Breast epithelium (tissue), 3 donors: Measurements from ENCODE around the gene RHOBTB1.

Source experiments
- CTCF ChIP-seq, 3 donors: fragments of 450-650 bp; IDR thresholded peaks; one replicate each; pipeline ENCODE4 v1.5.1; 2016 to 2017; ENCODE audit warnings: antibody characterized with exemption in 3 of 3, mild to moderate bottlenecking in 3 of 3, moderate library complexity in 3 of 3
- POLR2A ChIP-seq: fragments of 450-650 bp; IDR thresholded peaks from one replicate; pipeline ENCODE4 v1.6.1; 2016; ENCODE audit warnings: antibody characterized with exemption, mild to moderate bottlenecking, moderate library complexity
- POLR2AphosphoS5 ChIP-seq, 3 donors: sonication (generic); formaldehyde crosslinking; IDR thresholded peaks; one replicate each; pipeline ENCODE4 v1.6.1; 2017; ENCODE audit warnings: antibody characterized with exemption in 3 of 3

- no peak for TF ChIP-seq CTCF (IDR thresholded peaks at IDR 0.05)
- TF ChIP-seq POLR2A: no peak
- TF ChIP-seq POLR2AphosphoS5 (IDR thresholded peaks at IDR 0.05): no peak
Measured at GRCh38 chr10:60901561-60902235, 42.3 kb downstream of the RHOBTB1 start.
